Esophagus muscularis mucosa (tissue), 4 donors: ENCODE measurements around the gene NCOA3. TPM values are rescaled to one million over a fixed set of nuclear protein-coding genes. Genes with fewer than 3 reads are reported as not detected.

Experiments
- DNase-seq: peaks from one replicate; pipeline ENCODE4 v3.0.0-alpha.2; 2017; ENCODE audit errors: extremely low spot score
- H3K27ac ChIP-seq, 4 donors: fragments of 200-600 bp; sonication (generic); replicated peaks in 1 of 4; 1 replicate in 3 of 4; 2 replicates in 1 of 4; pipeline ENCODE4 v1.5.1; 2016 to 2019; ENCODE audit warnings: mild to moderate bottlenecking in 1 of 4
- H3K27me3 ChIP-seq, 4 donors: fragments of 200-600 bp; sonication (generic); one replicate each; pipeline versions ENCODE4 v1.5.1 to v1.6.0; 2016 to 2019
- H3K36me3 ChIP-seq, 4 donors: fragments of 200-600 bp; sonication (generic); one replicate each; pipeline ENCODE4 v1.5.1; 2016 to 2019
- H3K4me1 ChIP-seq, 4 donors: fragments of 200-600 bp; sonication (generic); one replicate each; pipeline ENCODE4 v1.5.1; 2016 to 2019
- H3K4me3 ChIP-seq, 4 donors: fragments of 200-600 bp; sonication (generic); 1 replicate in 2 of 4; 2 replicates in 2 of 4; pipeline ENCODE4 v1.5.1; 2016 to 2019; ENCODE audit warnings: mild to moderate bottlenecking in 4 of 4, moderate library complexity in 1 of 4
- H3K9me3 ChIP-seq, 4 donors: fragments of 200-600 bp; sonication (generic); 1 replicate in 3 of 4; 2 replicates in 1 of 4; pipeline ENCODE4 v1.5.1; 2016 to 2019
- CTCF ChIP-seq, 3 experiments: fragments of 200-600 bp in 2 of 3; fragments of 450-650 bp in 1 of 3; sonication (generic) in 2 of 3; IDR thresholded peaks; one replicate each; pipeline ENCODE4 v1.5.1; 2017 to 2019; ENCODE audit warnings: antibody characterized with exemption in 3 of 3, mild to moderate bottlenecking in 2 of 3, moderate library complexity in 1 of 3
- EP300 ChIP-seq: sonication (generic); formaldehyde crosslinking; IDR thresholded peaks from one replicate; pipeline ENCODE4 v1.6.1; 2017; ENCODE audit warnings: antibody characterized with exemption
- POLR2A ChIP-seq: fragments of 450-650 bp; IDR thresholded peaks from one replicate; pipeline ENCODE4 v1.6.1; 2017; ENCODE audit warnings: antibody characterized with exemption, moderate library complexity, mild to moderate bottlenecking, low read depth
- POLR2AphosphoS5 ChIP-seq, 2 donors: sonication (generic); formaldehyde crosslinking; IDR thresholded peaks; one replicate each; pipeline ENCODE4 v1.6.1; 2017; ENCODE audit warnings: antibody characterized with exemption in 2 of 2
- WGBS: methylation state at CpG from one replicate; pipeline ENCODE4 v1.1.5; 2018; 5-methylcytosine and 5-hydroxymethylcytosine counted together
- intact Hi-C: fragments of 100-400 bp; cut with DNase I; formaldehyde crosslinking; loops from one replicate; pipeline ENCODE4 v1.15.1; 2023
- total RNA-seq, 4 donors: library from RNA; depleted of rRNA; stranded (reverse); fragments of >200 nt; gene quantifications; one replicate each; pipeline versions ENCODE4 v1.1.0 to v1.2.1, GENCODE V29; 2016

Gene NCOA3
- total RNA-seq, 4 donors from 2014 or later: 25.7 to 51.4 (median 35.8) TPM

- H3K36me3 ChIP-seq: no peaks in the 10 kb centered on the region
- 70% methylated on average over 4 of the region's 4 CpGs for WGBS
- H3K27ac ChIP-seq: peak overlapping the region; percentile 93 to 98 (median 96)
- no peak overlapping the region for H3K4me3 ChIP-seq
- DNase-seq: no peak
- peaks cover 8 to 35% (median 27%) of the 10 kb centered on the region in 4 donors for H3K4me1 ChIP-seq
- intact Hi-C loops: loop anchor here (5.0 to 10.0 kb wide), 3 partner anchors 74 to 114 kb away; no protein-coding TSS in a partner anchor
- no peak for TF ChIP-seq CTCF (IDR thresholded peaks at IDR 0.05)
- no peak for TF ChIP-seq EP300
- TF ChIP-seq POLR2AphosphoS5 (IDR thresholded peaks at IDR 0.05): no peak
- no peak for TF ChIP-seq POLR2A
- H3K27me3 ChIP-seq: no peaks in the 10 kb centered on the region
- no peaks in the 10 kb centered on the region for H3K9me3 ChIP-seq
Observed at GRCh38 chr20:47500554-47500953, 1.1 kb upstream of the NCOA3 start.

GRCh38 chr20:47501116-47501481 is 588 bp upstream of the NCOA3 start:
- 23% methylated on average over 5 of the region's 5 CpGs for WGBS
- Histone ChIP-seq H3K36me3 (no peaks in the 10 kb centered on the region), H3K9me3 (no peaks in the 10 kb centered on the region), H3K4me1 (peaks cover 9 to 39% (median 28%) of the 10 kb centered on the region in 4 donors), H3K4me3 (peak overlapping the region; percentile 91 to 100 (median 96)), H3K27ac (peak overlapping the region; percentile 93 to 98 (median 96)), H3K27me3 (no peaks in the 10 kb centered on the region)
- intact Hi-C loops: loop anchor here (5.0 to 10.0 kb wide), 3 partner anchors 74 to 114 kb away; no protein-coding TSS in a partner anchor
- DNase-seq: no peak
- no peak for TF ChIP-seq POLR2A
- no peak for TF ChIP-seq CTCF (IDR thresholded peaks at IDR 0.05)
- TF ChIP-seq EP300: no peak
- TF ChIP-seq POLR2AphosphoS5 (IDR thresholded peaks at IDR 0.05): no peak

GRCh38 chr20:47502271-47503239 is 868 bp downstream of the NCOA3 start:
- intact Hi-C loops: loop anchor here (5.0 to 10.0 kb wide), 3 partner anchors 72 to 112 kb away; no protein-coding TSS in a partner anchor
- peaks cover 13 to 52% (median 33%) of the 10 kb centered on the region in 4 donors for H3K4me1 ChIP-seq
- WGBS: under 1% methylated on average over 34 of the region's 34 CpGs

GRCh38 chr20:47503685-47504084 is 2.0 kb downstream of the NCOA3 start:
- TF ChIP-seq EP300 (no peak), CTCF (IDR thresholded peaks at IDR 0.05) (no peak), POLR2A (no peak), POLR2AphosphoS5 (IDR thresholded peaks at IDR 0.05) (no peak)
- Histone ChIP-seq H3K4me3 (peak overlapping the region; percentile 10 to 99 (median 92)), H3K27me3 (no peaks in the 10 kb centered on the region), H3K27ac (peak overlapping the region in 1 of 4 donors; percentile 95), H3K36me3 (no peaks in the 10 kb centered on the region), H3K4me1 (peaks cover 13 to 63% (median 40%) of the 10 kb centered on the region in 4 donors), H3K9me3 (no peaks in the 10 kb centered on the region)
- intact Hi-C loops: loop anchor here (5.0 to 10.0 kb wide), 3 partner anchors 71 to 111 kb away; no protein-coding TSS in a partner anchor
- DNase-seq: no peak
- WGBS: 59% methylated on average over 2 of the region's 2 CpGs

More at GRCh38 chr20:47502271-47503239, 868 bp downstream of the NCOA3 start:
- Histone ChIP-seq H3K27ac (peak overlapping the region; percentile 93 to 98 (median 96)), H3K9me3 (no peaks in the 10 kb centered on the region), H3K36me3 (no peaks in the 10 kb centered on the region), H3K4me3 (peak overlapping the region; percentile 91 to 100 (median 96)), H3K27me3 (no peaks in the 10 kb centered on the region)
- DNase-seq: no peak
- TF ChIP-seq POLR2A: no peak
- TF ChIP-seq POLR2AphosphoS5 (IDR thresholded peaks at IDR 0.05): peak in 1 of 2 donors; percentile 27

GRCh38 chr20:47506335-47506734 is 4.6 kb downstream of the NCOA3 start:
- intact Hi-C loops: loop anchor here (10.0 kb wide), 2 partner anchors 68 to 108 kb away; no protein-coding TSS in a partner anchor
- WGBS: 67% methylated on average over 2 of the region's 2 CpGs
- TF ChIP-seq POLR2AphosphoS5 (IDR thresholded peaks at IDR 0.05) (no peak), CTCF (IDR thresholded peaks at IDR 0.05) (no peak), POLR2A (no peak)
- Histone ChIP-seq H3K27ac (no peak overlapping the region), H3K4me1 (peaks cover 13 to 61% (median 35%) of the 10 kb centered on the region in 4 donors), H3K9me3 (no peaks in the 10 kb centered on the region), H3K27me3 (no peaks in the 10 kb centered on the region), H3K4me3 (no peak overlapping the region), H3K36me3 (no peaks in the 10 kb centered on the region)
- DNase-seq: no peak
